Right renal pelvis (tissue), 4 donors: Measurements from ENCODE around the gene SEC22A. TPM values are rescaled to one million over a fixed set of nuclear protein-coding genes. Genes with fewer than 3 reads are reported as not detected.

Experiments
- DNase-seq, 4 donors: peaks; one replicate each; pipeline ENCODE4 v3.0.0-alpha.2; 2013; ENCODE audit warnings: low read depth in 4 of 4, low spot score in 3 of 4, missing footprints in 1 of 4
- polyA plus RNA-seq, 4 donors: library from polyadenylated mRNA; unstranded; fragments of 120-200 nt; gene quantifications; one replicate each; pipeline ENCODE4 v1.2.1, GENCODE V29; 2013; ENCODE audit not compliant: insufficient read length in 4 of 4

Gene SEC22A
- polyA plus RNA-seq, 4 donors = 25.0 to 30.9 (median 27.0) TPM

DNA sequence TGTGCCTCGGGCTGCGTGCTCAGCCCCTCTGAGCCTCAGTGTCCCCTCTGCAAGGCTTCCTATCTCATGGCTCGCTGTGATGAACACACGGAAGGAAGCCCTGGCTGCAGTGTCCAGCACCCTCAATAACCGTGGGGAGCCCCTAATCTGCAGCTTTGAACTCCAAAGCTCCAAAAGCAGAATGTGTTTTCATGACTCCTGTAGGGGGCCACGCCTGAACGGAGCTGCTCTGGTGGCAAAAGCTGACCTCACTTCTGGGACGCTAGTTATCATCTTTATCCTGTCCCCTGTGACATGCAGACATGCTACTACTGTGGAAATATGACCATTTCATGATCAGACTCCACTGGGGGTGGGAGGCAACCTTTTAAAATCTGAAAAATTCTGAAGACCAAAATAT, 98.8 kb downstream of the SEC22A start:
- no peak for DNase-seq

DNA sequence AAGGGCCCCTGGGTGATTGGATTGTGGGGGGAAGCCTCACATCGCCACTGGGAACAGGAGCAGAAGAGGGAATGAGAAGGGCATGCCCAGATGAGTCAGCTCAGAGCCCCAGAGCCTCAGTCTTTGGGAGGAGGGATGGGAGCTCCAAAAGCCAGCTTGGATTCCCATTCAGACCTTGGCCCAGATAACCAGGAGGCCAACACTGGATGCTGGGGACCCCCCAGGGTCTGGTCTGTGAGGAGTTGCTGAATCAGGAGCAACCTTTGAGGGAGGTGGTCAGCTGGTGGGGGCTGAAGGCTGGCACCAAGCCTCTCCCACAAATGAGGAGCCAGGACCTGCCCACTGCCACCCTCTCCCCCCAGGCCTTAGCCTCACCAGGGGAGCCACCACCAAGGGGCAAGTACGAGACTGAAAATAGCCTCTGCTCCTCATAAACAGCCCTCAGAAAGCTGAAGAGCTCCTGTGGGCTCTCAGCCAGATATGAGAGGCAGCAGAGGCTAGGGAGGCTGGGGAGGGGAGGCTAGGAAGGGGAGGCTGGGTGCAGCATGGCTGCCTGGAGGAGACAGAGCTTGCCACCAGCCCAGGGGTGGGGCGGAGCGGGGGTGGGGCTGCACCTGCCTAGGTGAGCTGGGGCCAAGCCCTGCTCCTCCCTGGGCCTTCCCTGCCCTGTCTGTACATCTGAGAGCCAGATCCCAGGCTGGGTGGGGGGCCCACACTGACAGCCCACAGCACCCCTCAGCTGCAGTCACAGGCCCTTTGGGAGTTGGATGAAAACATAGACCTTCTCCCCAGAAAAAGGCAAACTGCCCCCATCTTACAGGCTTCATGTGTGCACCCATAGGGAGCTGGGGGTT, 99.8 kb downstream of the SEC22A start:
- no peak for DNase-seq

DNA sequence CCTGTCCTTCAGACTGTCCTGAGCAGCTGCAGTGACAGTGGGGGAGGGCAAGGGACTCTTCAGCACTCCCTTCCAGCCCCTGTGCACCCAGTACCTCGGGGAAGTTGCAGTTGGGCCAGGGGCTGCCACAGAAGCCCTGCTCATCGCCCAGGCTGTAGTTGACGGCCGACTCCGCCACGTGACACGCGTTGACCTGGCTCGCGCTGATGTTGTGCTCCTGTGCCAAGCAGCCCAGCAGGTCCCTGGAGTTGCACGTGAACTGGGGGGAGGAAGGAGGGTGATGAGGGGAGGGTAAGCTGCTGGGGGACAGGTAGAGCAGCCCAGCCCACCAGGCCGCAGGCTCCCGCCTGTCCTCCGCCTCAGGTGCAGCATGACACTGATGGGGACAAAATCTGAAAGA, 101.2 kb downstream of the SEC22A start:
- DNase-seq = no peak

DNA sequence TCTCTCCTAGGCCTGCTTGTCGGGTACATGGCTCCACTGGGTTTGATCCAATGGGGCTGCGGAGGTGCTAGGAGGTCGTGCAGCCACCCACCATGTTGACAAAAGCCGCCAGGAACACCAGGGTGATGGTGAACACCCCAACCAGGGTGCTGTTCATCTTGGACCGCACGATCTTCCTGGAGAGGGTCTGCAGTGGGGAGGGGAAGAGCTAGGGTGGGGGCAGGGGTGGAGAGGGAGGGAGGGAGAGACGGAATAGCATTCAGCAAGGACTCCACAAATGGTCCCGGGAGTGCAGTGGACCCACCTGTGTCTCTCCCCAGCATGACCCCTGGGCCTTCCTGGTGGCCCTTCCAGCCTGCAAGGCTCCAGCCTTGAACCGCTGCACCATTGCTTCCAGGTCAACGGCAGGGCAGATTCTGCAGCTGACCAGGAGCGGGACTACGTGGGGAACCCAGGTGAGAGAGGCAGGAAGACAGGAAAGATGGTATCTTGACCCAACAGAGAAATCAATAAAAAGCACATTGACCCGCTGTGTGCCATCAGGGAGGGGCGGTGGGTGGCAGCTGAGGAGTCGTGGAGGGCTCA, 102.3 kb downstream of the SEC22A start:
- DNase-seq = no peak

DNA sequence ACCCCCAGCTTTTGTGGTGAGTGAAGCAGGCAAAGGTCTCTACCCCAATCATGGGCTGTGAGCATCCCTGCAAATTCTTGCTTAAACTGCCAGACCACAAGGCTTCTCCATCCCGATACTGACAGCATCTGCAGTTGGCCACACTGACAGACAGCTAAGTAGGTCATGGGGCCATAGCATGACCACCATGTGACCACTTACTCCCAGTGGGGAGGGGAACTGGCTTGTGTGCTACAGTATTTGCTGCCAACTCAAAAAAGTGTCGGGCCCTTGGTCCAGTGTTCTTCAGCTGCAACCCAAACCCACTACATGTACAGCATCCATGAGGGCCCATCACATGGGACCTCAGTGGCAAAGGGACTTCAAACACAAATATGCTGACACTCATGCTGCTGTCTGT, 103.4 kb downstream of the SEC22A start:
- DNase-seq = no peak

DNA sequence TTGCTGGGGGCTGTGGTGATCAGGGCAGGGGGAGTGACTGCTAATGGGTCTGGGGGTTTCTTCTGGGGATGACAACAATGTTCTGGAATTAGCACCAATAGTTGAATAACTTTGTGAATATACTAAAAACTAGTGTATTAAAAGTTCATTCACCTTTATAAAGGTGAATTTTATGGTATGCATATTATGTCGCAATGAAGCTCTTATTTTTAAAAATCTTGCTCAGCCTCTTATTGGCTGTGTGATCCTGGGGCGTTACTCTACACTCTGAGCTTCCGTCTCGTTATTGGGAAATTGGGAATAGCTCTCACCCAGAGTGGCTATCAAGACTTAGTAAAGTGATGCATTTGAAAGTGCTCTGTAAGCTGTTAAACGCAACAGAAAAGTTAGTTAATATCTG, 105.3 kb downstream of the SEC22A start:
- DNase-seq = no peak

DNA sequence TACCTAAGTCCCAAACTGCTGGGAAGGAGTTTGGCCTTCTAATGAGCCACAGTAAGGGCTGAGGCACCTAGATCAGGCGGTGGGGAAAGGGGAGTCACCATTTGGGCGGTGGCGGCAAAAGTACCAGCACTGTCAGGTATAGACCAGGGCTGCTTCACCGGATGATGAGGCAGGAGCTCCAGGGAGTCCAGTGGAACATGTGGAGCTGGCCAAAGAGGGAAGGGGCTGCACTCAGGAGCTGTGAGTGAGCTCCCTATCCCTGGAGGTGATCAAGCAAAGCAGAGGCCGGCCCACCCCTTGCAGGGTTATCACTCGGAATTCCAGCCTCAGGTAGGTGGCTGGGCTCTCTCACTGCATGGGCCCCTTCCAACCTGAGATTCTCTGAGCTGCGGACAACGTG, 108.4 kb downstream of the SEC22A start:
- DNase-seq = no peak

DNA sequence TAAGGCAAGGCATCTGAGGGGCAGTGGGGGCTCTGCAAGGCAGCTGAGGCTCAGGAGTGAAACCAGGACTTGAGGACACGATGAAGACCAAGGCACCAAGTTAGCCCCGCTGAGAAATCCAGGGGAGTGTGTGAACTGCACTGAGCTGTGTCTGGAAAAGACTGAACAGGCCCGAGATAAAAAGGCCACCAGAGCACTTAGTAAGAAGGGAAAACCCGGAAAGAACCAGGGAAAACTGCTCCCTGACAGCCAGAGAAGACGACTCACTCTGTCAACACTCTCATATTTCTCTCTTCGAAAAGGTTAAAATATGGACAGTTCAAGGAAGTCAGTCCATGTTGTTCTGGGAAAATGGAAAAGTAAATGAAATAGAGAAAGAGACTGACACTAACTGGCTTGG, 109.0 kb downstream of the SEC22A start:
- no peak for DNase-seq

DNA sequence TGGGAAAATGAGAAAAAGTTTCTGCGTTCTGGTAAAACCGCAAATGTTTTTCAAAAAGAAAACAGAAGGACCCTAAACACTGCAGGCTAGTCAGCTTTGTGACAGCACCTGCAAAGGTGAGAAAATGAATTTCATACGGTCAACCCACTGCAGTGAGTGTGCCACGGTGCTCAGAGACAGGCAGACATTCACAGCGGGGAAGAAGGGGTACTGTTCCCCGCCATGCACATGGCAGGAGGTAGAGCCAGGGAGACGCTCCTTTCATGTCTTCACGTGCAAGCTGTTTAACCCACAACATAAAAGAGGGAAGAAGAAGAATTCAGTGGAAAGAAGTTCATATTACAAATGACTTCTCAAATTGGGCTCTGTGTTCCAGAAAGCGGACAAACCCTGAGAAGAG, 109.5 kb downstream of the SEC22A start:
- DNase-seq = no peak

DNA sequence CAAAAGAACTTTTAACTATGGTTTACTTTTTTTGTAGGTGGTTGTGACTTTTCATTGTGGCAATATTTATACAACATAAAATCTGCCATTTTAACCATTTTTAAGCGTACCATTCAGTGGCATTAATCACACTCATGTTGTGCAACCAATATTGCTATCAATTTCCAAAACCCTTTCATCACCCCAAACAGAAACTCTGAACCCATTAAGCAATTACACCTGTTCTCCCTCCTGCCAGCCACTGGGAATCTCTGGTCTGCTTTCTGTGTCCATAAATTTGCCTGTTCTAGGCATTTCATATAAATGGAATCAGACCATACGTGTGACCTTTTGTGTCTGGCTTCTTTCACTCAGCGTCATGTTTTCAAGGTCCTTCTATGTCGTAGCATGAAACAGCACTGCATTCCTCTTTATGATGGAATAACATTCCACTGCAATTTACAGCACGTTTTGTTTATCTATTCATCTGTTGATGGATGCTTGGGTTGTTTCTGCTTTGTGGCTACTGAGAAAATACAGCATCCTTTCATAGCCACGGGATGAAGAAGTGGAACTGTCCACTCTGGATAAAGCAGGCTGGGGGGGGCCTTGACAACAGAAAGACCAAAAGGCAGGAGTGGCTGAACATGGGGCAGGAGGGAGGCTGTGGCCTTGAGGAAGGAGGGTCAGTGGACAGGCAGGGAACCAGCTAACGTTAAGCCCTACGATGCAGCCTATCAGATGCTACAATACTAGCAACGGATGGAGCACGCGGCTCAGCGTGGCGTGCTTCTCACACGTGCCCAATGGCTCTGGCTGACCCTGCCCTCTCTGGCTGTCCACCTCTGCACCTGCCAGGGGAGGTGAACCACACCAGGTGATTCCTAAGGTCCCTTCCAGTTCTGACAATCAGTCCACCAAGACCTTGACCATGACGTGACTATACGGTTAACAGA, 110.9 kb downstream of the SEC22A start:
- DNase-seq = no peak

DNA sequence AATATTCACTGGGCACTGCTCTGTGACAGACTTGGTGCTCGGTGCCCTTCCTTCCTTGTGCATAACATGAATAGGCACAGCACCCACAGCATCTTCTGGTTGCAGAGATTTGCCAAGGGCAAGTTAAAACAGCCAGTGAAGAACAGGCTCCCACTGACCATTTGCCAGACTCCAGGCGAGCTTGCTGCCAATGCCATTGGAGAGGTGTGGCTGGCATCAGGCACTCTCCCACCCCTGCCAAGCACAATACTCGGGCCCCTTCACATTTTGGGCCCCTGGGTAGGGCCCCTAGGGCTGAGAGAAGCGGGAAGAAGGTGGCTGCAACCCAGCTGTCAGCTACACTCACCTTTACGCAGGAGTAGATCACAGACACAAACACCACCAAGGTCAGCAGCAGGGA, 112.1 kb downstream of the SEC22A start:
- DNase-seq = no peak

DNA sequence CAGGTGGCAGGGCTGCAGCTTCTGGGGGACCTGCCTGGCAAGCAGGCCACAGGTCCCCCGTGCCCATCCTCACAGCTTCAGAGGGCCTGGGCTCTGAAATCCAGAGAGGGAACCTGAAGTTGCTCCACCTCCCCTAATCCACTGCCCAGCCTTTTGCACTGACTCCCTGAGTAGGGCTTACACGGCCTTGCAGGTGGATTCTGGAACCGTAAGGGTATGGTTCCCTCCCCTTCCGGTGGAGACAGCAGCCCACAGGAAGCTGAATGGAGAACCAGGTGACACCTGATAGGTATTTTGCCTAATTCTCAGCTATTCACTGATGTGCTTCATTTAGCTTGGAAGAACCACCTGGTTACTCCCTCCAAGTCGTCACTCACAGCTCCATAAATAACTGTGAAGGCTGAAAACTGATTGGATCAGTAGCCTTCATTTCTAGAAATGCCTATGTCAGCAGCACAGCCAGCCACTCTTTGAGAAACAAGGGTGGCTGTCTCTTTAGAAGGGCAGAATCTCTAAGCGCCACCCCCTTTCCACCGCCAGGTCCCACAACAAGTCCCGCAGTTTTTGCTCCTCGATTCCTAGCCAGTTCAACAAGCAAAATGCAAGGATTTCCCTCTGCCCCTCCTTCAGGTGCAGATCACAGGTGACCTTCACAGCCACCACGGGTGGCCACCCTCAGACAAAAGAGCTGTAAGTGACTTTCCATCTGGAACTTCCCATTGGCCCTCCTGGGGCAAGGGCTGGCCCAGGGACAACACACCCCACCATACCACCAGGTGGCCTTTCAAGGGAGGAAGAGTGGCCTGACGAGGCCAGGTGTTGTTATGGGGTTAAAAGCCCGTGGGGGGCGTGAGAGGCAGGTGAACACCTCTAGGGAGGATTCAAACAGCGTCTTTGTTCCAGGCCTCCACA, 112.9 kb downstream of the SEC22A start:
- DNase-seq = no peak

DNA sequence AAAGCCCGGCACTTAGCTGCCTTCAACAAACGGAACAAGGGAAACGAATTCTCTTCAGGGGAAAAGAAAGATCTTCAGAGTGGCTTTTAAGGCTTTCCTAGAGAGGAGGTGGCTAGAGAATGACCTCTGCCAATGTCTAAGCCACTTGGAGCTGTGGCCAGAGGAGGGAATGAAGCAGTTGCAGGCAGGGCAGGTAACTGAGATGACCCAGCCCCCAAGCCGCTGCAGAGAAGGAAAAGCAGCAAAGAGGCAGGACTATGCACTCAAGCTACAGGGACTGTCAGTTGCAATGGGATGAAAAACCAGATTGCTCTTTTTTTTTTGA, 113.5 kb downstream of the SEC22A start:
- no peak for DNase-seq

DNA sequence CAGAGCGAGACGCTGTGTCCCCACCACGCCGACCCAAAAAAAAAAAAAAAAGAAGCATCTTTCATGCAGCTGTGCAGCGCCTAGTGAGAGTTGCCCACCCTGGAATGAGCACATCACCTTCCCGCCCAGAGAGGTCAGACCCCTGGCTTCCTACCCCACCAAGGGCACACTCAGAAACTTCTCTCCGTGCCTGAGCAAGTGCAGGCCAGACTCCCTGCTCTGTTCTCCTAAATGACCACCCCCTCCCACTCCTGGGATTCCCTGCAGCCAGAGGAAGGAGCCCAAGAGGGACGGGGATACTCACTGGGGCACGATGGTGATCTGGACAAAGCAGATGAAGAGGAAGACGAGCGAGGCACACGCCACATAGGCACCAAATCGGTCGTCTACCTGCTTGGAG, 116.0 kb downstream of the SEC22A start:
- no peak for DNase-seq

DNA sequence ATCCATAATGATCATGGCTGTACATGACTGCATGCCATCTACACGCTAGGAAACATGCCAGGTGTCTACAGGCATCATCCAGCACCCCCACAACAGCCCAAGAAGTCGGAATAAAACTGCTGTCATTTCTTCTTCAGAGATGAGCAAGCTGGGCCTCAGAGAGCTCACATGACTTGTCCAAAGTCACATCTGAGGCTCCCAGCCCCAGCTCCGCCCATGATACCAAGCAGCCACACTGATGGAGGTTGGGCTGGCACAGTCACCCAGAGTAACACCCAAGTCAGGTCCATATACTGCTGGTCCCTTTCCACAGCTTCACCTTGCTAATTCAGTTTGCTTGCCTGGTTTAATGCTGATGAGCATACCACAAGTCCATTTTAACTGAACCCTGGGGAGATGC, 116.6 kb downstream of the SEC22A start:
- DNase-seq = no peak

DNA sequence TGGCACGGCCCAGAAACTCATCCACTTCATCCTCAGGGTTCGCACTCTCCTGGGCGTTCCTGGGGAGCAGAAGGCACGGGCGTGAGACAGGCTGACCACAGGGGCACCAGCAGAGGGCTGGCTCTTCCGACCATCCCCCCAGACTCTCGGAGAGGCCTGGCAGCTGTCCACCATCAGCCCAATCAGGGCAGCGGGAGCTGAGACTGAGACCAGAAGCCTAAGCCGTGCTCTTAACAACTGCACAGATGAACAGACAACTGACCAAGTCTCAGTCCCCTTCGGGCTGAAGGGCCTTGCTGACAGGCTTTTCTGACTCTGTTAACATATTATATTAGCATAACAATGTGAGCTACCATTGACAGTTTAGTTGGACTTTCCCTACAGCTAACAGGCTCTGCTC, 118.0 kb downstream of the SEC22A start:
- DNase-seq = no peak

DNA sequence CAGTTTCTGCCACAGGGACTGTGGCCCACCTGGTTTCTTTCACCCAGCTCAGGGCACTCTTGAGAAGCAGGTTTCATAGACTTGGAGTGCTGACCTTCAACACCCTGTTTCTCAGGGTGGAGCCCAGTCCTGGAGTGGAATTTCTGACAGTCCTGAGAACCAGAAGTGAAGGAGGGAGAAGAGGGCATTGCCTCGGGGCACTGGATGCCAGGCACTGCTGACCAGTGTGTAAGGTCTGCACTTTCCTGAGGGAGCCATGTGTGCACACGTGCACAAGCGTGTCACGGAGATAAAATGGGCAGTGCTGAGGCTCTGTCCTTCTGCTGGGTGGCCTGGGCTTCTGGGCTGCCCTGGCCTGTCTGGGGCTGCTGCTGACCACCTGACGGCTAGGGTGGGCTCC, 118.5 kb downstream of the SEC22A start:
- DNase-seq = no peak

DNA sequence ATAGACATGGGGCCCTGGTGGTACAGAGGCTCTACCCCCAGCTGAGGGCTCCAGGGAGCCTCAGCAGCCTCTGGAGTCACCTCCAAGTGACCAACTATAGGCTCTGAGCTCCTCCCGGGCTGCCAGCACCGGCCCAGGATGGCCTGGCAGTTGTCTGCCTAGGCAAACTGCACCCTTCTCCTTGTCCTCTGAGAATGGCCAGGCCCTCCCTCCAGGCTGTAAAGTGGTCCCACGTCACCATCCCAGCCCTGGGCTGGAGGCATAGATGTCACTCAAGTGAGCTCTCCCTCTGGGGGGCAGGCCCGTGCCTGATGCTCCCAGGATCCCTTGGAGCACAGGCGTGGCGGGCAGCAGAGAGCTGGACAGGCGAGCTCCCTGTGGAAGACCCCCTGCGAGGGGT, 120.1 kb downstream of the SEC22A start:
- no peak for DNase-seq

DNA sequence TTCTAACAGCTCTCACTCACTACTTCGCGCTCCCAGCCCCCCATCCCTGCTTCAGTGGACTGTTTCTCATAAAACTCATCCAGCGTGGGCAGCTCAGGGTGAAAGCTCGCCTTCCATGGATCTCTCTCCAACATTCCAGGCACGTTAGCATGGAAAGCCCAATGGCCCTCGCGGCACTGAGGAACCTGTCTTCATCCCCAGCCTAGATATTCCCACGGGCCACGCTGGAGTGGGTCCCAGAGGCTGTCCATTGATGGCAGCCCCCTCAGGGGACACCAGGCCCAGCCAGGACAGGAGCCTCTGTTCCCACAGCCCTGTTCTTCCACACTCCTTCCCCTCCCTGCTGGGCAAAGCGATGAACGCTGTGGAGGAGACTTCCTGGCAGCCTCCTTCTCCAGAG, 121.1 kb downstream of the SEC22A start:
- no peak for DNase-seq
